DND-41 (cell line): ENCODE measurements around the gene RACK1.

Experiments used
- EZH2 ChIP-seq: IDR thresholded peaks from 3 replicates; pipeline ENCODE4 v1.6.1; 2012; ENCODE audit warnings: borderline replicate concordance, low read depth, mild to moderate bottlenecking, moderate library complexity, low read length, inconsistent platforms; ENCODE audit not compliant: severe bottlenecking
- TF ChIP-seq, protein P1 (sequence below): IDR thresholded peaks from 2 replicates; pipeline ENCODE4 v1.5.1; 2012; ENCODE audit warnings: borderline replicate concordance, low read length, moderate library complexity, mild to moderate bottlenecking; ENCODE audit not compliant: poor library complexity, severe bottlenecking; ENCODE audit errors: extremely low read depth

DNA sequence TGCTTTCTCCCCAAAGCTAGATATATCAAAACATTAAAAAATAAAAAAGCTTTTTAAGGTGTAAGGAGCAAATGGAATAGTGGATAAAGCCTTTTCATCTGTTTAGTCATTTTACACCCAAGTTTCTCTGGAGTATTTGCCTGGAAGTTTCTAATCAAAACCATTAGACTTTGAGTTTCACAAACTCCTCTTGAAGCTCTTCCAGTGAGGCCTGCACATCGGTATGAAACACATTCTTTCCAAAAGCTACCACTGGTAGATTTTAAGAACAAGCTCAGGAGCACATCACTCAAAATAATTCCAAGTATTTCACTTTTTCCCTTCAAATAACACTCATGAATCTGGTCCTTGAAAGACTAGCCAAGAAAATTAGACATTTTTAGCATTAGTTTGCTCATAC is 11.6 kb upstream of the RACK1 start:
- TF ChIP-seq, protein P1, sequence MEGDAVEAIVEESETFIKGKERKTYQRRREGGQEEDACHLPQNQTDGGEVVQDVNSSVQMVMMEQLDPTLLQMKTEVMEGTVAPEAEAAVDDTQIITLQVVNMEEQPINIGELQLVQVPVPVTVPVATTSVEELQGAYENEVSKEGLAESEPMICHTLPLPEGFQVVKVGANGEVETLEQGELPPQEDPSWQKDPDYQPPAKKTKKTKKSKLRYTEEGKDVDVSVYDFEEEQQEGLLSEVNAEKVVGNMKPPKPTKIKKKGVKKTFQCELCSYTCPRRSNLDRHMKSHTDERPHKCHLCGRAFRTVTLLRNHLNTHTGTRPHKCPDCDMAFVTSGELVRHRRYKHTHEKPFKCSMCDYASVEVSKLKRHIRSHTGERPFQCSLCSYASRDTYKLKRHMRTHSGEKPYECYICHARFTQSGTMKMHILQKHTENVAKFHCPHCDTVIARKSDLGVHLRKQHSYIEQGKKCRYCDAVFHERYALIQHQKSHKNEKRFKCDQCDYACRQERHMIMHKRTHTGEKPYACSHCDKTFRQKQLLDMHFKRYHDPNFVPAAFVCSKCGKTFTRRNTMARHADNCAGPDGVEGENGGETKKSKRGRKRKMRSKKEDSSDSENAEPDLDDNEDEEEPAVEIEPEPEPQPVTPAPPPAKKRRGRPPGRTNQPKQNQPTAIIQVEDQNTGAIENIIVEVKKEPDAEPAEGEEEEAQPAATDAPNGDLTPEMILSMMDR = no peak
- no peak for TF ChIP-seq EZH2
